PC-3 (cell line): ENCODE results near the gene TMEM242. TPM values are rescaled to one million over a fixed set of nuclear protein-coding genes. Genes with fewer than 3 reads are reported as not detected.

Source experiments
- ATAC-seq: fragments of 200-7000 bp; cut with Tn5 transposase; 2 replicates; pipeline ENCODE4 v1.9.1; 2020; ENCODE audit warnings: mild to moderate bottlenecking, moderate library complexity
- BruUV-seq: library from RNA; stranded (reverse); fragments of 400-500 nt; replicated peaks from 2 replicates; lab custom pipeline; 2021; lab: Mats Ljungman, UMichigan
- CTCF ChIA-PET: fragments of 300-600 bp; sonication (Branson Sonifier 250); formaldehyde crosslinking; loops from one replicate; lab custom pipeline; 2022; ENCODE audit warnings: antibody characterized with exemption; lab: Charles Lee
- POLR2A ChIA-PET: fragments of 300-600 bp; sonication (Branson Sonifier 250); formaldehyde crosslinking; loops from one replicate; lab custom pipeline; 2022; ENCODE audit warnings: antibody characterized with exemption; ENCODE audit not compliant: unreplicated experiment; lab: Charles Lee
- DNase-seq: peaks from one replicate; pipeline ENCODE4 v3.0.0-alpha.2; 2015
- H2AFZ ChIP-seq: fragments of 300-600 bp; sonication (generic); 2 replicates; pipeline ENCODE4 v1.6.0; 2016; ENCODE audit warnings: antibody characterized with exemption, low read length
- H3F3A ChIP-seq: fragments of 300-600 bp; sonication (generic); one replicate; pipeline ENCODE4 v1.6.0; 2017; ENCODE audit warnings: antibody characterized with exemption, low read length, control low read depth, mild to moderate bottlenecking; ENCODE audit not compliant: unreplicated experiment
- H3K27ac ChIP-seq: fragments of 300-600 bp; sonication (generic); 2 replicates; pipeline ENCODE4 v1.5.1; 2016; ENCODE audit warnings: mild to moderate bottlenecking, low read length
- H3K27me3 ChIP-seq: fragments of 300-600 bp; sonication (generic); 2 replicates; pipeline ENCODE4 v1.6.1; 2016; ENCODE audit warnings: low read length, mixed read lengths
- H3K36me3 ChIP-seq: fragments of 300-600 bp; sonication (generic); 2 replicates; pipeline ENCODE4 v1.6.1; 2016; ENCODE audit warnings: low read depth, mixed run types, low read length, mixed read lengths
- H3K4me1 ChIP-seq: fragments of 300-600 bp; sonication (generic); 2 replicates; pipeline ENCODE4 v1.5.1; 2016; ENCODE audit warnings: low read length; ENCODE audit not compliant: insufficient read depth
- H3K4me2 ChIP-seq: fragments of 300-600 bp; sonication (generic); 2 replicates; pipeline ENCODE4 v1.6.0; 2016; ENCODE audit warnings: low read length
- H3K4me3 ChIP-seq: fragments of 300-600 bp; sonication (generic); 2 replicates; pipeline ENCODE4 v1.5.1; 2016; ENCODE audit warnings: mild to moderate bottlenecking, low read length, mixed read lengths
- H3K79me2 ChIP-seq: fragments of 300-600 bp; sonication (generic); 2 replicates; pipeline ENCODE4 v1.6.1; 2017; ENCODE audit warnings: low read length, mixed read lengths
- H3K9ac ChIP-seq: fragments of 300-600 bp; sonication (generic); 2 replicates; pipeline ENCODE4 v1.6.0; 2016; ENCODE audit warnings: mild to moderate bottlenecking, low read length
- H3K9me2 ChIP-seq: fragments of 300-600 bp; sonication (generic); replicated peaks from 2 replicates; pipeline ENCODE4 v1.6.1; 2016; ENCODE audit warnings: mixed run types, low read length, mixed read lengths
- H3K9me3 ChIP-seq: fragments of 300-600 bp; sonication (generic); 2 replicates; pipeline ENCODE4 v1.6.1; 2016; ENCODE audit warnings: low read length, mixed read lengths
- H4K20me1 ChIP-seq: fragments of 300-600 bp; sonication (generic); 2 replicates; pipeline ENCODE4 v1.6.1; 2016; ENCODE audit warnings: low read length, mixed read lengths
- CTCF ChIP-seq: fragments of 300-600 bp; sonication (generic); conservative IDR thresholded peaks from 2 replicates; pipeline ENCODE4 v1.5.1; 2017; ENCODE audit warnings: antibody characterized with exemption, low read depth, mild to moderate bottlenecking, low read length
- EZH2 ChIP-seq: fragments of 300-600 bp; sonication (generic); IDR thresholded peaks from one replicate; pipeline ENCODE4 v1.6.1; 2017; ENCODE audit warnings: antibody characterized with exemption, mild to moderate bottlenecking, low read length; ENCODE audit not compliant: unreplicated experiment
- EZH2phosphoT487 ChIP-seq: fragments of 300-600 bp; sonication (generic); IDR thresholded peaks from 2 replicates; pipeline ENCODE4 v1.6.1; 2018; ENCODE audit warnings: mild to moderate bottlenecking, antibody characterized with exemption, low read length, borderline replicate concordance
- intact Hi-C: fragments of 100-400 bp; cut with micrococcal nuclease; formaldehyde crosslinking; loops from 2 replicates; pipeline ENCODE4 v1.9.0; 2023
- total RNA-seq: library from RNA; depleted of rRNA; stranded (reverse); fragments of >200 nt; gene quantifications from 2 replicates; pipeline ENCODE4 v1.2.3, GENCODE V29; 2014

Gene TMEM242
- total RNA-seq, 1 experiment from 2014 or later, result 7.9 TPM

GRCh38 chr6:157265635-157266034 is 57.7 kb downstream of the TMEM242 start:
- no peak for ATAC-seq
- ChIA-PET POLR2A (no interaction called here), CTCF (no interaction called here)
- Histone ChIP-seq H3K79me2 (no peaks in the 10 kb centered on the region), H3K4me3 (no peak overlapping the region), H3K4me2 (no peak overlapping the region), H3K36me3 (no peaks in the 10 kb centered on the region), H3K27ac (no peak overlapping the region), H3F3A (no peaks in the 10 kb centered on the region), H3K4me1 (no peaks in the 10 kb centered on the region), H4K20me1 (no peaks in the 10 kb centered on the region), H3K9me2 (no peaks in the 10 kb centered on the region), H3K27me3 (no peaks in the 10 kb centered on the region), H3K9me3 (no peaks in the 10 kb centered on the region), H2AFZ (no peak overlapping the region), H3K9ac (no peak overlapping the region)
- intact Hi-C loops, result no loop called here
- no peak for DNase-seq
- no TSS peak for BruUV-seq
- no peak for TF ChIP-seq EZH2
- TF ChIP-seq EZH2phosphoT487, result no peak
- TF ChIP-seq CTCF, result no peak

GRCh38 chr6:157265186-157265585 is 58.1 kb downstream of the TMEM242 start:
- TF ChIP-seq EZH2phosphoT487, result no peak
- TF ChIP-seq EZH2, result no peak
- TF ChIP-seq CTCF, result no peak
- intact Hi-C loops, result no loop called here
- H3K9me2 ChIP-seq, result no peaks in the 10 kb centered on the region
- ChIA-PET POLR2A (no interaction called here), CTCF (no interaction called here)
- H3K9me3 ChIP-seq, result no peaks in the 10 kb centered on the region
- no peaks in the 10 kb centered on the region for H3K36me3 ChIP-seq
- no peak overlapping the region for H2AFZ ChIP-seq
- H3F3A ChIP-seq, result no peaks in the 10 kb centered on the region
- ATAC-seq, result no peak
- no peaks in the 10 kb centered on the region for H3K79me2 ChIP-seq
- H3K4me1 ChIP-seq, result no peaks in the 10 kb centered on the region
- no peaks in the 10 kb centered on the region for H3K27me3 ChIP-seq
- no peak overlapping the region for H3K9ac ChIP-seq
- no peak overlapping the region for H3K27ac ChIP-seq
- BruUV-seq, result no TSS peak
- H3K4me2 ChIP-seq, result no peak overlapping the region
- H4K20me1 ChIP-seq, result no peaks in the 10 kb centered on the region
- no peak for DNase-seq
- H3K4me3 ChIP-seq, result no peak overlapping the region

- POLR2A ChIA-PET, result no interaction called here
- H3K9me2 ChIP-seq, result no peaks in the 10 kb centered on the region
- H3K4me1 ChIP-seq, result no peaks in the 10 kb centered on the region
- H3K36me3 ChIP-seq, result no peaks in the 10 kb centered on the region
- no peak overlapping the region for H3K9ac ChIP-seq
- H3K4me2 ChIP-seq, result no peak overlapping the region
- no peak overlapping the region for H3K4me3 ChIP-seq
- no peaks in the 10 kb centered on the region for H3F3A ChIP-seq
- CTCF ChIA-PET, result no interaction called here
- BruUV-seq, result no TSS peak
- no peaks in the 10 kb centered on the region for H3K27me3 ChIP-seq
- TF ChIP-seq EZH2 (no peak), EZH2phosphoT487 (no peak), CTCF (no peak)
- intact Hi-C loops, result no loop called here
- DNase-seq (no peak), ATAC-seq (no peak)
- H3K79me2 ChIP-seq, result no peaks in the 10 kb centered on the region
- no peaks in the 10 kb centered on the region for H3K9me3 ChIP-seq
- no peak overlapping the region for H2AFZ ChIP-seq
- H3K27ac ChIP-seq, result no peak overlapping the region
- H4K20me1 ChIP-seq, result no peaks in the 10 kb centered on the region
Measured at GRCh38 chr6:157264701-157265100, 58.6 kb downstream of the TMEM242 start.
